HG03520 (cell line): Measurements from ENCODE around the gene MRPS31.
"Not testable (repeated sequence)": the region's sequence is repeated elsewhere in the genome, so short reads cannot be mapped to it uniquely, and the experiment has no call there.

ENCODE experiments used
- ATAC-seq: cut with Tn5 transposase; IDR thresholded peaks from one replicate; pipeline ENCODE4 v1.9.1; 2021; ENCODE audit warnings: mild to moderate bottlenecking, moderate library complexity; ENCODE audit not compliant: unreplicated experiment

MRPS31 gene

DNA sequence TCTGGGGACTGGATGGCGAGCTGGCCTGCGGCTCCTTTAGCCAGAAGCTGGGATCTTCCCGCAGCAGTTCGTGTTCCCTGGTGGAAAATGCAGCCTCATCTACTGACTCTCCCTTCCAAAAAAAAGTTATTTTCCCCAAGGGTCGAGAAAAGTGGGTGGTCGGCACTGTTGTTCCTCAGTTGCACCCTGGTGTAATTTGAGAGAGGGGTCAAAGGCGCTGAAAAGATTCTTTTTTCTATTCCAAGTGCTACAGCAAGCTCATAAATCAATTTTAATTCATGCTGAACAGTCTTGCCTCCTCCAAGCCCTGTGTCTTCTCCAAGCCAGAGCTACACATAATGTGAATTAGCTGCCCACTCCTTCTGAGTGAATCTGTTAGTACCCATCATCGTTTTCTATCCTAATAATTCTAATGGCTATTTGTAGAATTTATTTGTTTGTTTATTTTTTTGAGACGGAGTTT is 19.2 kb upstream of the MRPS31 start:
- no peak for ATAC-seq

DNA sequence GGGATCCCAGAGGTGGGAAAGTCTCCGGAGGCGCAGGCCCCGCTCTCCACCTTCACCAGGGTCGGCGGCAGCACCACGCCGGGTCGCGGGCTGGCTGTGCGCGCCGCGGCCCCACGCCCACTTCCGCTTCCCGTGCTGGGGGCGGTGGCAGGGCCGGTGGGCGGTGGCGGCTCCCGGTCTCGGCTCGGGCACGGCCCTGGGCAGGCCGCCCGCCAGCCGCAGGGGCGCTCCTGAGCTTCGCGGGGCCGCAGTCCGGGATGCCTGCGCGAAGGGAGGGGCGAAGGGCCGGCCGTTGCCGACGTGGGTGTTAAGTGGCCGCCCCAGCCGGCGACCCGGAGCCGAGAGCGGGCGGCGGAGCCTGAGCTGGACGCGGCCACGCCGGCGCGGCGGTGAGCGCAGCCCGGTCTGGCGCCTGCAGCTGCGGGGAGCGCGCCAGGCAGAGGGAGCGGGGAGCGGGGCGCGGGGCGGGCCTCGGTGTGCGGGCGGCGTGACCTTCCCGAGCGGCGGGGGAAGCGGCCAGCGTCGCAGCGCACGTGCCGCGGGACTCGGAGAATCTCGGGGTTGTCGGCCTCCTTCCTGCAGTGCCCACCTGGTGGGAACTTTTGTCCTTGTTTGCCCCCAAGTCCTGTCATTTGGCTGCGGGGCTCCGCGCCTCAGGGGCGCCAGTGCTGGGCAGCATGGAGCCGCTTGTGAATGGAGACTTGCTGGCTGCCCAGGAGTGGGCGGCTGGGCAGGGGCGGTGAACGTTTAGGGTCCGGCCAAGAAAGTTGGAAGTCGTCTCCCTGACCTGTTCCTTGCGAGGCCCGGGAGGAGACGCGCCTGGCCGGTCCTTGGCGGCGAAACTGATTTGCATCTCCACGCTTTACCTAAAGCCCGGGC is 18.5 kb upstream of the MRPS31 start, which contains the start of gene SLC25A15:
TSS of gene SLC25A15 (plus strand) at position 337 of the 879 bp plus-strand sequence. CDS start 3,616 bp downstream, outside the sequence.
- ATAC-seq: peak; percentile 81

DNA sequence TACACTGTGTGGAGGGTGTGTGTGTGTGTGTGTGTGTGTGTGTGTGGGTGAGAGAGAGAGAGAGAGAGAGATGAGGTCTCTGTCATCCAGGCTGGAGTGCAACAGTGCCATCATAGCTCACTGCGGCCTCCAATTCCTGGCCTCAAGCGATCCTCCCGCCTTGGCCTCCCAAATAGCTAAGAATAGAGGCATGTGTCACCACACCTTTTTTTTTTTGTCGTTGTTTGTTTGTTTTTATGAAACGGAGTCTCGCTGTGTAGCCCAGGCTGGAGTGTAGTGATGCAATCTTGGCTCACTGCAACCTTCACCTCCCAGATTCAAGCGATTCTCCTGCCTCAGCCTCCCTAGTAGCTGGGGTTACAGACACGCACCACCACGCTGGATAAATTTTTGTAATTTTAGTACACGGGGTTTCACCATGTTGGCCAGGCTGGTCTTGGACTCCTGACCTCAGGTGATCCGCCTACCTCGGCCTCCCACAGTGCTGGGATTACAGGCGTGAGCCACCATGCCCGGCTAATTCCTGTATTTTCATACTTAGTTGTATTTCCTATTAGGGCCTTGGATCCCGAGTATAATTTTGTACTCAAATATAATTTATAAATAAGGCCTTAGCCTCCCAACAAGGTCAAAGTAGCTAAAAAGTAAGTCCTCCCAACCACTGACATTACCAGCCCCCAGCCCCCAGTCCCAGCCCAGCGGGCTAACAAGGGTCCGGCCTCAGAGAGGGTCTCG is 17.7 kb upstream of the MRPS31 start:
- ATAC-seq: not testable (repeated sequence)

DNA sequence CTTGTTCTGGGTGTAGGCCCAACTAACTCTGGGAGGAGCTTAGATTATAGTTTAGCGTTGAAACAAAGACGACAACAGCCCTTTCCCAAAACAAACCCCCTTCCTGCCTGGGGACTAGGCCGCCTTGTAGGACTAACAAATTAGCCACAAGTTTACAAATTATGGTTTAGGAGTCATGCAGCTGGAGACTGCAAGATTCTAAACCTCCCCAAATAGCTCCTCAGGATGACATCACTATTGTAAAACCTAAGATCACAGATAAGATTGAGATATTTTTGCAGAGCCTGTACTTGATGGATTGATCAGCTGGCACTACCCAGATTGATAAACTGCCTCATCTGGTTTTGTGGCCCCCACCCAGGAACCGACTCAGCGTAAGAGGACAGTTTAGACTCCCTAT is 16.1 kb upstream of the MRPS31 start:
- no peak for ATAC-seq

DNA sequence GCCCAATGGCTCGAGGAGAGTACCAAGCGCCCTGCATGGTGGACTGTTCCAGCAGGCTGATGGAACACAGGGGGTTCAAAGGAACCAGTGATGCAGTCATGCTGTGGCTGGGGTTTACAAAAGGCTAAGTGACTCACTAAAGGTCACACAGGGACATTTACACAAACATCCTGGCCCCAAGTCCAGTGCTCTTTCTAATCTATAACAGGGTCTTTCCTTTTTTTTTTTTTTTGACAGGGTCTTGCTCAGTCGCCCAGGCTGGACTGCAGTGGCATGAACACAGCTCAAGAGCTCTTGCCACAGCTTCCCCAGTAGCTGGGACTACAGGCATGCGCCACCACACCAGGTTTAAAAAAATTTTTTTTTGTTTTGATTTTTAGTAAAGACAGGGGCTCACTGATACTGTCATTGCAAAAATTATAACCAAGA is 15.6 kb upstream of the MRPS31 start:
- ATAC-seq: no peak

DNA sequence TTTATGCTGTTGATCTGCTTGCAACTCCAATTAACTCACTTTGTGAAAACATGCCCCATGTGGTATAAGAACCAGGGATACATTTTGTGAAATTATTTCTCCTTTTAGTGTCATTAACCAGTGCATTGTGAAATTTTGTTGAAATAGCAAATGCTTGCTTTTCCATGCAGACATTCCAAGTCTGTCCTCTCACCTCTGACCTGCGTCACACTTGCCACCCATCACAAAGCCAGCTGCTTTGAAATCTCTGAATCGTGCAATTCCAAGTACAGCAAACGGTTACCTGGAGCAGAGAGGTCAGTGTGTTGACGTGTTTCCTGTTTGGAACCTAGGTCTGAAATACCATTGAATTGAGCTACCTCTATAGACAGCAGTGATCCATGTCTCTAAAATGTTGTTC is 13.6 kb upstream of the MRPS31 start:
- no peak for ATAC-seq

DNA sequence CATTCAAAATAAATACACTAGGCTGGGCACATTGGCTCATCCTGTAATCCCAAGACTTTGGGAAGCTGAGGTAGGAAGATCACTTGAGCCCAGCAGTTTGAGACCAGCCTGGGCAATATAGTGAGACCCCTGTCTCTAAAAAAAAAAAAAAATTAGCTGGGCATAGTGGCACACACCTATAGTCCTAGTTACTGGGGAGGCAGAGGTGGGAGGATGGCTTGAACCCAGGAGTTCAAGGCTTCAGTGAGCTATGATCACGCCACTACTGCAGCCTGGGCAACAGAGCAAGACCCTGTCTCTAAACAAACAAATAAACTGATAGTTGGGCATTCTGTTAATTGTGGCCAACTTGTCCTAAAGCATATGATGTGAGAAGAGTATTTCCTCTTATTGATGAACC is 12.0 kb upstream of the MRPS31 start:
- not testable (repeated sequence) for ATAC-seq

DNA sequence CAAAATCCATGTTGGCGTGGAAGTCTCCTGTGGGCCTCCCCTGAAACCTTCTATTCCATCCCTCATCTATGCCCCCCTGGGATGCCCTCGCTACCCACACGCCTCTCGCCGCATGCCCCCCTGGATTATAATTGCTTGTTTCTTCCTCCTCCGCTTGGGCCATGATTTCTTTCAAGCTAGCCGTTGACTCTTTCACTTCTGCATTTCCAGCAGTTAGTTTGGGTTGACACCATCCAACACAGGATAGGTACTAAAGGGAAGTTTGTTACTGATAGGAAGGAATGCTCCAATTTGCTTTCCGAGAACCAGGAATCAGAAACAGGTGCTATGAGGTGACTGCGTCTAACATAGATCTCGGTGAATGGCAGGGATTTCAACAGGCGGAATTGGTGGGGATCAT is 10.7 kb upstream of the MRPS31 start:
- ATAC-seq: no peak

DNA sequence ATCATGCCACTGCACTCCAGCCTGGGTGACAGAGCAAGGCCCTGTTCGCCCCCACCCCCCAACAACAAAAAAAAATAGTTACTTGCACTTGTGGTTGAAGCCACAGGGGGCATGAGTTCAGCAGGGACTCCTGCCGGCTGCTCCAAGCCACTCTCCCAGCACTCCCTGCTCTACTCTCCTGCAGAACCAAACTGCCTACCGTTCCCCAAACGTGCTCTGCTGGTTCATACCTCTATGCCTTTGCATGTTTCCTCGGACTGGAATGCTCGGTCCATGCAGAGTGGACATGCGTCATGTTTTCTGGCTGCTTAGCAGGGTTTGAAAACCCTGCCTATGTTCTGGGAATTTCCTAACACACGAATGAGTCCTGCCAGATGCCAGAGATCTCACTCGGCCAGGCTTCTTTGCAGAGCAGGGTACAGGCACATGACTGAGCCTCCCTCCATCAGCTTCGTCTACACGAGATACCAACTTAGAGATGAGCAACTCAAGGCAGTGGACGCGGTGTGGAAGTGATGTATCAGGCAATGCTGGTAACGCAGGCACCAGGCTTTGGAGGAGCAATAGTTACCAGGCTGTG is 9.9 kb upstream of the MRPS31 start:
- ATAC-seq: no peak

DNA sequence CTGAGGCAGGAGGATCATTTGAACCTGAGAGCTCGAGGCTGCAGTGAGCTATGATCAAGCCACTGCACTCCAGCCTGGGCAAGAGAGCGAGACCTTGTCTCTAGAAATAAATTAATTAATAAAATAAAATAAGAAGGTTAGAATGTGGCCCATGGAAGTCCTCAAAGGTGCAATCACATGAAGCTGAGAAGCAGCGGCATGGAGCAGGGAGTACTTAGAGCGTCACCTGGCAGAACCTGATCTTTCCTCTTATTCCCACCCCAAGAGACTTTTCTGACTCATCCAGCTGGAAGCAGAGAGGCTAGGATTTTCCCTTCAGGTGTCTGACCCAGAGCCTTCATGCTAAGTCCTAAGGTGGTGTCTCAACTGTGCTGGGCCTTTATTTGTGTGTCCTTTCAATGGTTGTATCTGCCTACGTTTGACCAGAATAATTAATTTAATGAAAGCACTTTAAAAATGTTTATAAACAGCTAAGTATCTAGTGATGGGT is 8.9 kb upstream of the MRPS31 start:
- ATAC-seq: no peak

DNA sequence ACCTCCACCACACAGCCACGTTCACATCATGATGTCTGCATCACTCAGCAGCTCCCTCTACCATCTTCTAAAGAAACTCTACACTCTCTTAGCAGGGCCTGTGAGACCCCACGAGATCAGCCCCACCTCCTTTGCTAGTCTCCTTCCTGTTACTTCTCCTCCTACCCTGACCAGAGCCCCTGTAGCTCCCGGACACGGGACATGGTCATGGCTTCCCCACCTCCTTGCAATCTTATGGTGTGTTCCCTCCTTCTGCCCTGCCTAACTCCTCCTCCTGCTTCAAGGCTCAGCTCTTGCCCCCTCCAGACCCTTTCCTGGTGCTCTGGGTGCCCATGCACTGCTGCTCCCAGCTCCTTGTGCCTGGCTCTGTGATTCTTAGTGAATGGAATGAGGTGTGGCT is 8.1 kb upstream of the MRPS31 start:
- ATAC-seq: no peak

DNA sequence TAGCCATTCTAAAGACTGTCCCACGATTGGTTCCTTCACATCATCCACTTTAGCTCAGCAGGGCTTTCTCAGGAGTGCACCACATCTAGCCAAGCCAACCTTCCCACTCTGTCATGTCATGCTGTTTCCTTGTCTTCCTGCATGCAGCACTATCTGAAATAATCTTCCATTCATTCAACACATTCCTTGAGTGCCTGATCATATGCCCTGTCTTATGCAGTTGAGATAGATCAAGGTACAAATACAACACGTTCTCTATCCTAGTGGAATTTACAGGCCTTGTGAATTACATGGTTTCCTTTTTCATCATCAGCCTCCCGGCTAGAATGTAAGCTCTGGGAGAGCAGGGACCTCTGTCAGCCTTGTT is 6.8 kb upstream of the MRPS31 start:
- ATAC-seq: peak; percentile 3

DNA sequence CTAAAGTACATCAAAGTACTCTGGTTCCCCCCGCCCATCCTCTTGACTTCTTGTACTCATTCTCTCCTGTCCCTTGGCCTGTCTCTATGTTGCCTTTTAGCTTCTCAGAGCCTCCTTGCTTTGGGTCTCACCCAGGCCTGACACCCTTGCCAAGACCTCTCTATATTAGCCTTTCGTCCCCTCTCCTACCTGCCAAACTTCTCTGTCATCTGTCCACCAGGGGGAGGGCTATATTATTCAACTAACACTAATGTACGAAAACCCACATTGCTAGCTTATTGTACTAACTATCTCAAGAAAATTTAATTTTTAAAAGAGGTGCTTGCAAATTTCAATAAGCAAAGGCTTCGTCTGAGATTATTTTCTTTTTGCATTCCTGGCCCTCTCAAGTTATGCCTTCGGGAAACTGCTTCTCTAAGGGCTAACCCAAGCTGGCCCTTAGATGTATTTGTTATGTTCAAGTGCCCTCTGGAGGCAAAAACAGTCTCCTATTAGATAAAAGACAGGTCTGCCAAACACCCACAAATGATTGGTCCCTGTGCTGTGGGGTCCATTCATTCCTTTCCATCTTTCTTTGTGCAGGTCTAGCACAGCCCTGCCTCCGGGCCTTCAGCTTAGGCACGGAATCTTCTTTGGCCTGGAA is 6.3 kb upstream of the MRPS31 start:
- peak; percentile 79 for ATAC-seq

DNA sequence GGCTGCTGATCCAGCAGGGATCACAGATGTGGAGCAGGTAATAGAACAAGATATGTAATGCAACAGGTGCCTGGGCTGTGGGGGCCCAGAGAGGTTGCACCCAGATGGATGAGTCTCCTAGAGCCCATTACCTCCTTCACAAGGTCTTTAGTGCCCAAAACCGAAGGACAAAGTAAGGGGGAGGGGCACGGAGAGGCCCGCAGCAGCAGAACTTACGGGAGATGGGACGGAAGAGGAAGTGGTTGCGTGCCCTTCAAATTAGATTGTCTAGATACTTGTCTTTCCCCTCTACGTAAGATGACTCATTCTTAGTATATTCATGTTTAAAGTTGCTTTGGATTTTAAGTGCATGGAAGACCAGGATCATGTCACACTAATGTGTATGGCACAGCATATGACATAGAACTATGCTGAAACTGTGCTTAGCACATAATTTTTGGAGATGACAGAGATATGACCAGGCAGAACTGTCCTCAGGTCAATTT is 5.7 kb upstream of the MRPS31 start:
- ATAC-seq: peak; percentile 36

DNA sequence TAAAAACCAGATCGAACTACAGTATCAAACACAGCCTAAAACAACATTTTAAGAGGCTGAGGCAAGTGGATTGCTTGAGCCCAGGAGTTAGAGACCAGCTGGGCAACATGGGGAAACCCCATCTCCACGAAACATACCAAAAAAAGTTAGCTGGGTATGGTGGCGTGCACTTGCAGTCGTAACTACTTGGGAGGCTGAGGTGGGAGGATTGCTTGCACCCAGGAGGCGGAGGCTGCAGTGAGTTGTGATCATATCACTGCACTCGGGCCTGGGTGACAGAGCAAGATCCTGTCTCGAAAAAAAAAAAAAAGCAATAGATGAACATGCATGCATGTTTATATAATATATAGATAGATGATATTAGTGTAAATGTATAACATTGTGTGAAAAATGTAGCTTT is 5.2 kb upstream of the MRPS31 start:
- no peak for ATAC-seq

DNA sequence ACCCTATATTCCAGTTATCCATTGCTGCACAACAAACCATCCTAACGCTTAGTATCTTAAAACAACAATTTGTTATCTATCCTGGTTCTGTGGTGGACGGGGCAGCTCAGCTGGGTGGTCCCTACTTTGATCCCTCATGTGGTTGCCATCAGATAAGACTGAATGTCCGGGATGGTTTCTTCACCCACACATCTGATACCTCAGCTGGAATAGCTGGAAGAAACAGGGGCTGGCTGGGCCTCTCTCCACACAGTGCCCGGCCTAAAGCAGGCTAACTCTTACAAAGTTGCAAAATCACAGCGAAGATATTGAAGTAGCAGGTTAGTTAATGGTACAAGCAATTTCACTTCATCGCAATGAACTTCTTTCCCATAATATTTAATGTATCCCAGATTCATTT is 3.7 kb upstream of the MRPS31 start:
- ATAC-seq: no peak

DNA sequence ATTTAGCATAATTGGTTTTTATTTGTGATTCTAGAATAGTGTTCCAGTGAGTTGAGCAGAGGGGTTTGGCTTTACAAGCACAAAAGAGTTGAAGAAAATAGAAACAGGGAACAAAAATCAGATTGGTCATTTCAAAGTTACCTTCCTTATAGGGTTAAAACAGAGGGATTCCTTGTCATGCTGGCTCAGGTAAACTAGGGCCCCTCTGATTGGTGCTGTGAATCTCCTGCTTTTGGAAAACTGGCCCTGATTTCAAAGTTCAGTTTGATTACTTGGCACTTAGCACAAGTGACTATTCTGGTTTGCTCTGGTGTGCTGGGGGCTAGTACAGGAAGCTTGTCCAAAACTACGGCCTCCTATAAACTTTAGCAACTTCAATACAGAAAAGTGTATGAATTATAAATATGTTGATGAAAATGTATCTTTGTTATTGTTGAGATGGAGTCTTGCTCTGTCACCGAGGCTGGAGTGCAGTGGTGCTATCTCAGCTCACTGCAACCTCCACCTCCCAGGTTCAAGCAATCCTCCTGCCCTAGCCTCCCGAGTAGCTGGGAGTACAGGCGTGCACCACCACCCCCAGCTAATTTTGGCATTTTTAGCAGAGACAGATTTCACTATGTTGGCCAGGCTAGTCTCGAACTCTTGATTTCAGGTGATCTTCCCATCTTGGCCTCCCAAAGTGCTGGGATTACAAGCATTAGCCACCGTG is 1.9 kb upstream of the MRPS31 start:
- ATAC-seq: no peak

DNA sequence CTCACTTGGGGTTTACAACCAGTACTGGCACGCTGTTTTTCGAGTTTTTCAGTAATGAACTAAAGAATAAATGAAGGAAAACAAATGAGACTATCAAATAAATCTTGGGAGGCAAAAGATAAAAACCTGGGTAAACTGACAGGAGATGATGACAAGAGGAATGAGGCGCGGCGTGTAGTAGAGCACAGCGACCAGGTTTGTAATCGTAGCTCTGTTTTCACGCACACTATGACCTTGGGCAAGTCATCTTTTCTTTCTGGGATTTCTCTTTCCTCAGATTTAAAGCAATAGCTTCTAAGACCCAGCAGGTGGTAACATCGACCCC is 419 bp downstream of the MRPS31 start:
- ATAC-seq: no peak

DNA sequence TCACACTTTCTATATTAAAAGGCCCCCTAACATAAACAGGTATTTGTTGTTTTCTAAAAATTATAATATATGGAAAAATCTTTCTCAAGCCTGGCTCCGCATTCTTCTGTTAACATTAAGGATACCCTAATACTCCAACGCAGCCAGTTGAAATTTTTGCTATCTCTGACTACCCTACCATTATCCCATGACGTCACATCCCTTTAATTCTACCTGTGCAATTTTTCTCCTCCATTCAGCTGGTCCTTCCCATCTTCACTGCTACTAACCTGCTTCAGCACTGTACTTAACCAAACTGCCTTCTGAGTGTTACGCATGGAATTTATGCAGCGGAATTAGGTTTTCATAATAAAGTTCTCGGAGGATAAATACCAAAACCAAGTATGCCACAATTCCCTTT is 1.0 kb downstream of the MRPS31 start:
- no peak for ATAC-seq

DNA sequence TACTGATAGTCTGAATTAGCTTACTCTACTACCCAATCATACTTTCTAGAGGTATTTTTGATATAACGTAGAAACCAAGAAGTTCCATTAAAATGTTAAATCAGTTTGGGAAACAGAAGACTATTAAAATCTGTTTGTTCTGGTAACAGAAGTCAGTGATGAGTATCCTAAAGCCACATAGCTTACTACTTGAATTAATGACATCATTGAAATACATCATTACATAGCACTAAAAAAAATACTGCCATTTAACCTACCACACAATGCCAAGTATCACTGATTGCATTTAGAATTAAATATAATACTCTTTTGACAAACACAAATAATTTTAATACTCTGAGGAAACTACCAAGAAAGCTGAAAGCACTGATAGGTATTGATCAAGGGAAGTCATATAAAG is 5.4 kb downstream of the MRPS31 start:
- no peak for ATAC-seq
